GM19099 (cell line): Measurements from ENCODE around the gene ZNF518A.
A peak's percentile ranks its signal among the peaks of the same experiment; 100 is the strongest.

Source experiments
- POLR2A ChIP-seq: IDR thresholded peaks from 3 replicates; pipeline ENCODE4 v1.6.1; 2011; ENCODE audit warnings: low read depth; ENCODE audit not compliant: insufficient read length; ENCODE audit errors: extremely low read depth

ZNF518A gene

GRCh38 chr10:96118604-96119450 lies 11.3 kb upstream of the ZNF518A start:
- TF ChIP-seq POLR2A, result no peak

- no peak for TF ChIP-seq POLR2A
Observed at GRCh38 chr10:96122824-96123223, 7.3 kb upstream of the ZNF518A start.

GRCh38 chr10:96124230-96125141 lies 5.6 kb upstream of the ZNF518A start:
- no peak for TF ChIP-seq POLR2A

- no peak for TF ChIP-seq POLR2A
Observed at GRCh38 chr10:96125142-96125515, 5.0 kb upstream of the ZNF518A start.

GRCh38 chr10:96130326-96130995 lies 364 bp downstream of the ZNF518A start:
- TF ChIP-seq POLR2A, result peak; percentile 75

GRCh38 chr10:96131621-96132020 lies 1.5 kb downstream of the ZNF518A start:
- TF ChIP-seq POLR2A, result no peak

GRCh38 chr10:96133135-96133534 lies 3.0 kb downstream of the ZNF518A start:
- TF ChIP-seq POLR2A, result no peak

- TF ChIP-seq POLR2A, result no peak
Observed at GRCh38 chr10:96136810-96137209, 6.7 kb downstream of the ZNF518A start.

GRCh38 chr10:96137567-96137966 lies 7.5 kb downstream of the ZNF518A start:
- no peak for TF ChIP-seq POLR2A

GRCh38 chr10:96138102-96138501 lies 8.0 kb downstream of the ZNF518A start:
- no peak for TF ChIP-seq POLR2A

GRCh38 chr10:96152437-96152836 lies 22.3 kb downstream of the ZNF518A start:
- TF ChIP-seq POLR2A, result no peak

GRCh38 chr10:96153070-96153469 lies 23.0 kb downstream of the ZNF518A start:
- no peak for TF ChIP-seq POLR2A

- no peak for TF ChIP-seq POLR2A
Observed at GRCh38 chr10:96165726-96166125, 35.6 kb downstream of the ZNF518A start.

- TF ChIP-seq POLR2A, result no peak
Observed at GRCh38 chr10:96168546-96168945, 38.4 kb downstream of the ZNF518A start.

- no peak for TF ChIP-seq POLR2A
Observed at GRCh38 chr10:96170230-96170629, 40.1 kb downstream of the ZNF518A start.

- TF ChIP-seq POLR2A, result no peak
Observed at GRCh38 chr10:96172666-96173065, 42.6 kb downstream of the ZNF518A start.

- no peak for TF ChIP-seq POLR2A
Observed at GRCh38 chr10:96176985-96177384, 46.9 kb downstream of the ZNF518A start.
